ENCODE data around the gene ATP10B. TPM values are rescaled to one million over a fixed set of nuclear protein-coding genes. Genes with fewer than 3 reads are reported as not detected.
"Not testable (repeated sequence)": the region's sequence is repeated elsewhere in the genome, so short reads cannot be mapped to it uniquely, and the experiment has no call there.

The ATP10B gene
- total RNA-seq, 1 experiment from 2014 or later, result not detected

DNA sequence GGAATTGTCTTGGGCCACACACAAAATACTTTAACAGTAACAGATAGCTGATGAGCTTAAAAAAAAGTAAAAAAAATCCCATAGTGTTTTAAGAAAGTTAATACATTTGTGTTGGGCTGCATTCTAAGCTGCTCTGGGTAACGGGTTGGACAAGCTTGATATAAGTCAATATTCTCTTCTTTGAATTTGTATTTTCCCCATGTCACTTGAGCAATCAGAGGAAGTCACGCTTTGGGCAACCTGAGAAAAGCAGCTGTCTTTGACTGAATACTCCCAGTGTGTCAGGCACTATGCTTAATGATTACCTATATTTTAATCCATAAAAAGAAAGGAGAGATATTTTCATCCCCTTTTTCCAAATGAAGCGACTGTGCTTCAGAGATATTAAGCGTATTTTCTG lies 84.9 kb downstream of the ATP10B start:
- DNase-seq (ENCODE audit: low read depth), result no peak

DNA sequence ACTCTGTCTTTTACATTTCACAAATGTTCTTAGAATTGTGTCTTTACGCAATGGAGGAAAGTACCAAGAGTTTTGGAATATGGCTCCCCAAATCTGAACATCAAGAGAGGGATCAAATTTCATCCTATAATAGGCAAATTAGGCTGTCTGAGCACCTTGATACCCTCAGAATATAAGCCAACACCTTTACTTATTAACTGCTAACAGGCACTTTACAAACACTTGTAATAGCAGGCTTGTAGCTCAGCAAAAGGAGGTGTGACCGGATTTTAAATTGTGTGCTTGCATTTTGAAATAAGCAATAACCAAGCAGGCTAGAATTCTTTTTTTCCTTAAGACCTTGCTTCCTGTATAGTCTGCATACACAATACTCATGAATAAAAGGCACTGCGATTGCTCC lies 92.0 kb downstream of the ATP10B start:
- DNase-seq (ENCODE audit: low read depth), result no peak

DNA sequence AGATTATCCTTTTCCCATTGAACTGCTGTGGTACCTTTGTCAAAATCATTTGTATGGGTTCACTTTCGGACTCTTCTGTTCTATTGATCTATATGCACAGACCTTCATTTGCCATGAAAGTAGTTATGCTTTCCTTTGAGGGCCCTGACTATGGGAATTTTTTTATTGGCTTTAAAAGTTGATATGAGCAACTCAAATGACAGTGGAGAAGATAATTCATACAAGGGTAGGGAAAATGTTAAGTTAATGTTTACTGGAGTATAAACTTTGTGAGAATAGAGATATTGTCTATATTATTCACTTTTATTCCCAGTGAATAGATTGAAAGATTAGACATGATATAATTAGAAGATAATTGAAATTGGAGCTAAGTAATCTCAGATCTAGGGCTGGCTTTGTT lies 94.8 kb downstream of the ATP10B start:
- DNase-seq (ENCODE audit: low read depth), result no peak

DNA sequence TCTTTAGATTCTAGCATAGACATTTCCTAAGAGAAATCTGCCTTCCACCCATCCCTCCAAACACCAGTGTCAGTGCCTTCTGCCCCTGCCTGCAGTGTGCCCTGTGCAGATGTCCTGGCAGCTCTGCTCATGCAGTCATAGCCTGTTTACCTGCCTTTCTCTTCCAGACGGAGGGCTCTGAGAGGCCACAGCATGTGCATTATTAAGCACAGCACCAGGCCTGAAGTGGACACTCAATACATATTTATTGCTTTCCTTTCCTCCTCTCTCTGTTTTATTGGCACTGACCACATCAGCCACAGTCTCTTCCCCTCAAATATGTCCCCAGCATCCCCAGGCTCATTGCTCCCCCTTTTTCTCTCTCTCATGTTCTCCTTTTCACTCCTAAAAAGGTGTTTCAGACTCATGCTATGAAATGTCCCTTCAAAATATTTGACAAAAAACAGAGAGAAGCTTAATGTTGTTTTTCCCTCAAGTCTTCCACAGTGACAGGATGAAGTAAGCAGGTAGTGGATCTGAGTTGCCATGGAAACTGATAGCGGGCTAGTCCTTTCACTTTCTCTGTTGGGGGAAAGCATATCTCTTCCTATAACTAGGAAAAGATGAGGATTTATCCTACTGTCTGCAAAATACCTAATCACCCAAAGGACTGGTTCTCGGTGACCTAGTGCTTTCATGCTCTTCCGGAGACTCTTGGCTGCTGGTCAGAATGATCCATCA lies 100.9 kb downstream of the ATP10B start:
- no peak for DNase-seq (ENCODE audit: low read depth)

DNA sequence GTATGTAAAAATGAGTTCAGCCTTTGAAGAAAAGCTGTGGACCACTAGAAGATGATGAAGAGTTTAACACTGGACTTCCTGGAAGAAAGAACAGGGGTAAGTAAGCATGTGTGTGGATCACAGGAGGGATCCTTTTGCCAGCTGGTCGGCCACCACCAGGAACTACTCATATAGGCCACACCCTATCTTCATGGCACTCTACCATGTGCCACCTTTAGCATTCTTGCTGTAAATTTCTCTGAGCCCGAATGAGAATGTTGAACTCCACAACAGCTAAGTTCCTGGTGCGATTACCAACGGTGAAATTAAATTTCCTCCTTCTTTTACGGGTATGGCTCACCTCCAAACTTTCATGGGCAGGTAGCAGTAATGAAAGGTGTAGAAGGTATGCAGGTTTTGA lies 102.3 kb downstream of the ATP10B start:
- no peak for DNase-seq (ENCODE audit: low read depth)

DNA sequence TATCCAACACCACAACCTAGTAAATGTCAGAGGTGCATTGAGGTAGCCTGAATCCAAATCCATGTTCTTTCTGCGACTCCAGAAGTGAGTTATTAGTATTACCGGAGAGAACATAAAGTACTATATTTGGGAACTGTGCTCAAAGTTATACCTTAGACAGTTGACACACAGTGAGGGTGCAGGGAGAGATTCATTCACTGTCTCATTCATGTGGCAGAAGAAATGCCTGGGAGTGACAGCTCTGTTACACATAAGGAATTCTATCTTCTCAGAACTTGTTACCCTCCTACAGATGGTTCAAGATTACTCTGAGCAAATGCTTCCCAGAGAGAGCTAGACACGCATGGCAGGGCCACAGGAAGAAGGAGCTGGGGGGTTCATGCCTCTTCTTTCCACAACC lies 103.0 kb downstream of the ATP10B start:
- DNase-seq (ENCODE audit: low read depth), result no peak

DNA sequence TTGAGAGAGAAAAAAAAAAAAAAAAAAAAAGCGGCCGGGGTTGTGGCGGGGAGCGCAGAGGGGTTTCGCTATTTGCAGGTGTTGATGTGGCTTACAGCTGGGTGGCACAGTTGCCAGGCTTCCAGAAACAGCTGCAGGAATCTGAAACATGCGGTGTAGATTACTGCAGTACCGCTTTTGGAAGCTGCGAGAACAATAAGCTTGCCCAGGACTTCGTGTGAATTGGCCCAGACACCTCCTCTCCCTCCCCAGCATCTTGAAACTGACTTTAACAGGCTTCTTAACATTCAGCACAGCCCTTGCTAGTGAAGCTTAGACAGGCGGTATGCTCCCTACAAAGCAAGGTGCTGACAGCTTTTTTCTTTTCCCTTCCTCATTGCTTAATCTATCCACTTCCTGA lies 104.0 kb downstream of the ATP10B start:
- DNase-seq (ENCODE audit: low read depth), result no peak

DNA sequence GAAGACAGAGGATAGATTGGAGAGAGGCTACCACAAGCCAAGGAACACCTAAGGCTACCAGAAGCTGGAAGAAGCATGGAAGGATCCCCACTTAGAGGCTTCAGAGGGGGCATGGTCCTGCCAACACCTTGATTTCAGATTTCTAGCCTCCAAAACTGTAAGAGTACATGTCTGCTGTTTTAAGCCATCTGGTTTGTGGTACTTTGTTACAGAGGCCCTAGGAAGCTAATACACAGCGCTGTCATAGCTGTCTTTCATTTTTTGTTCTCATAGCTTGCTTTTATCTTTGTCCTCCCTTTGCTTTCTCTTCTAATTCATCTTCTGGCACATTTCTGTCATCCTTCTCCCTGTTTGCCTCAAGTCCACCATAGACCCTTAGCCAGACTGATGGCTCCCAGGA lies 104.5 kb downstream of the ATP10B start:
- no peak for DNase-seq (ENCODE audit: low read depth)

DNA sequence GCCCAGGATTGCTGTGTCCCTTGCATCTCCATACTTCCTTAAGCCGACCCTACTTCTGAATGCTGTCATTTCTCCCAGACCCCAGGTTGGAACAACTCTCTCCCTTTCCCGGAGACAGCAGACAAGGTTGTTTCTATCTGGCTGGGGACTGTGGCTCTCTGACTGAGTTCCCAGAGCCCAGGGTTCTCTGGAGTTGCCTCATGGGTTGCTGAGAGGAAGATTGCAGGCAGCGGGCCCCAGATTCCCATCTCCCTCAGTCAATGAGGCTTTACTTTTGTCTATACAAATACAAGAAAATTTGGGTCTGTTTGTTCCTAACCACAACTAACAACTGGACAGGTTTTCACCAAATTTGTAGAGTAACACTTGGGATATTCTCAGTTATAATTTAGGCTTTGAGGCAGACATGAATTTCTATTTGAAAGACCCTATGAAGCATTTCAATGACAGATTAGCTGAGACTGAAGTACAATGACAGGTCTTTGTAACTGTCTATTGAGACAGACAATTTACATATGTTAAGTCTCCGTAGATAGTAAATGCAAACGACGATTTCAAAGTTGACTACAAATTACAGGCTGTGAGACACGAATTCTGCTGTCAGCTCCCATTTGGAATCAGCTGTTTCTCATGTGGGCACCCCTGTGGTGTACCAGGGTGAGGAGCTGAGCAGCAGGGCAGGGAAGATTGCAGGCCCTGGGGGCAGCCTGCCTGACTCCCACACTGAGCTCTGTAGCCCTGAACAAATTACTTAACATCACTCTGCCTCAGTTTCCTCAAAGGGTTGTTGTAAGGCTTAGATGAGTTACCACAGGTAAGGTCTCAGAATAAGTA lies 107.5 kb downstream of the ATP10B start:
- DNase-seq (ENCODE audit: low read depth), result no peak

DNA sequence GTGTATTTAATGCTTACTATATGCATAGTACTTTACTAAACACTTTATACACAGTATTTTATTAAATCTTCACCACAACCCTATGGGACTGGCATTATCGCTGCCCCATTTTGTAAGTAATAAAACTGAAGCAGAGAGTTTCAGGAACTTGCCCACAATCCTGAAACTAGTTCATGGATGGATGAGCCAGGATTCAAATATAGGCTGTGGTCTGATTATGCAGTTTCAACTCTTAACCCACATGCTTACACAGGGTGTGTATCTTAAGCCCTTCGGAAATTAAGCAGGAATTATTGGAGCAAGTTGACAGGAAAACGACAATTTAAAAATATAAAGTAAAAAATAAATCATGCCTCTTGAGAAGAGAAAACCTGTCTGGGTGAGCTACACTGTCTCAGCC lies 109.0 kb downstream of the ATP10B start:
- DNase-seq (ENCODE audit: low read depth), result no peak

DNA sequence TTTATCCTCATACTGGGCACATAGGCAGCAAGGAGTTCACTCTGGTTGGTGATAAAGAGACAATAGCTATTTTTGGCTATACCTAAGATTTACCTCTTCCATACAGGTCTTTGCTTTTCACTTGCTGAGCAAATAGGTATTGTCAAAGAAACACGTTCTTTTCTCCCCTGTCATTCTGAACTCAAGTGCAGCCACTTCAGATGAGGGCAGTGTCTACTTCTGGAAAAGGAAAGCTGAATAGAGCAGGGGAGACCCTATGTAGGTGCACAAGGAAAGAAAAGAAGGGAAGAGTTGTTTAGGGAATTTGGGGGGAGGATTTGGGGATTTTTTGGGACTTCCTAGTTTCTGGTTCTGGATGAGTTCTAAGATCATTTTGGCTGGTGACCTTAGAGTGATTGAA lies 109.6 kb downstream of the ATP10B start:
- no peak for DNase-seq (ENCODE audit: low read depth)

DNA sequence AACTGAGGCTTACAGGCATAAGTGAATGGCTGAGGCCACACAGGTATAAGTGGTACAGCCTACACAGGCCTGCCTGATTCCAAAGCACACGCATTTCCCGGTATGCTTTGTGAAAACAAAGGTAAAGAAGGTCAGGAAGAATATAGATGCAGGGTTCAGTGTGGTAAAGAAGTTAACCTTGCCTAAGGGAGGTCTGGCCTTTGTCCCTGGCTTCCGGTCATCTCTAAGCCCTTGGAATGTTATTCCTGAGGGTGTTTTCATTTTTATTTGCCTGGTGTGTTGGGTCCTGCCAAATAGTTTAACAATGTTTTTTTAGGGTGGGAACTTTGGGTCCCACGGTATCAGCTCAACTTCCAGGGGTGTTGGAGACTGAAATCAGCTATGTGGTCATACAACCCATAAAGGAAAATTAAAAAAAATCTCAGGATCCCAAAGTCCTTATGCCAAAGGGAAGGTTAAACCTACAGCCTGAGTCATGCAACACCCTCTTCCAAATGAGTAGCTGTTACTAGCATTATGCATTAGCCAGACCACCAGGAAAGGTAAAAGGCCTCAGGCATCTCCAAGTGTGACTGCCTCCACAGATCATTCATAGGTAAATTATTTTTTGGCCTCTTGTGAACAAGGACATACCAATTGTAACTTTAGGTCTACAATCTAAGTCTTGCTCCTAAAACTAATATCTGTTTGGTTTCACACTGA lies 124.6 kb downstream of the ATP10B start:
- DNase-seq (ENCODE audit: low read depth), result no peak

DNA sequence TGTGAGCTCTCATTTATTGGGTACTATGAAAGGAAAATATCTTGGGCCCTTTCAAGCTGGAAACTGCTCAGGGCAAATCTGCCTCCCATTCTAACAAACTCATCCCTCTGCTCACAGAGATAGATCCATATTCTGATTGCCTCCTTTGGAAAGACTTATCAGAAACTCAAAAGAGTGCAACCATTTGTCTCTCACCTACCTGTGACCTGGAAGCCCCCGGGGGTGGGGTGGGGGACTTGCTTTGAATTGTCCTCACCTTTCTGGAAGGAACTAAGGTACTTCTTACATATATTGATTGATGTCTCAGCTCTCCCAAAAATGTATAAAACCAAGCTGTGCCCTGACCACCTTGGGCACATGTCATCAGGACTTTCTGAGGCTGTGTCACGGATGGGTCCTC lies 125.3 kb downstream of the ATP10B start:
- no peak for DNase-seq (ENCODE audit: low read depth)

DNA sequence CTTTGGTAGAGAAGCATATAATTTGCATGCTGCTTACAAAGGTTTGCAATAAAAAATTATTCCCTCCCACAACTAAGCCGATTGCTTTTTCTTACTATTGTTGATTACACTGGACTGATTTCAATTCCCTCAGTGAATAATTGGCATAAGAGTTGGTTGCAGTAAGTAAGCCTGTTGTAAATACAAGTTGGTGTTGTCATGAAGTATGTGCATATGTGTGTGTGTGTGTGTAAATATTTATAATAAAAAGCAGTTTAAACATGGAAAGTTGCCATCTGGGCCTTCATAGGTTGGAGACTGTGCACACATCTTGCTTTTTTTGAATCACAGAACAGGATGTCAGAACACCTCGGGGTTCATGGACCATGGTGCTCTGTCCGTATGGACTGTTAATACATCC lies 131.2 kb downstream of the ATP10B start:
- DNase-seq (ENCODE audit: low read depth), result no peak

DNA sequence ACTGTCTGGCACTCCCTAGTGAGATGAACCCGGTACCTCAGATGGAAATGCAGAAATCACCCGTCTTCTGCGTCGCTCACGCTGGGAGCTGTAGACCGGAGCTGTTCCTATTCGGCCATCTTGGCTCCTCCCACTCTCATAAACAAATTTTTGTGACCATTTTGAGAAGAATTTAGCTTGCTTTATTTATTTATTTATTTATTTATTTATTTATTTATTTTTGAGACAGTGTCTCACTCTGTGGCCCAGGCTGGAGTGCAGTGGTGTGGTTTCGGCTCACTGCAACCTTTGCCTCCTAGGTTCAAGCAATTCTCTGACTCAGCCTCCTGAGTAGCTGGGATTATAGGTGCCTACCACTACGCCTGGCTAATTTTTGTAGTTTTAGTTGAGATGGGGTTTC lies 136.5 kb downstream of the ATP10B start:
- not testable (repeated sequence) for DNase-seq (ENCODE audit: low read depth)

DNA sequence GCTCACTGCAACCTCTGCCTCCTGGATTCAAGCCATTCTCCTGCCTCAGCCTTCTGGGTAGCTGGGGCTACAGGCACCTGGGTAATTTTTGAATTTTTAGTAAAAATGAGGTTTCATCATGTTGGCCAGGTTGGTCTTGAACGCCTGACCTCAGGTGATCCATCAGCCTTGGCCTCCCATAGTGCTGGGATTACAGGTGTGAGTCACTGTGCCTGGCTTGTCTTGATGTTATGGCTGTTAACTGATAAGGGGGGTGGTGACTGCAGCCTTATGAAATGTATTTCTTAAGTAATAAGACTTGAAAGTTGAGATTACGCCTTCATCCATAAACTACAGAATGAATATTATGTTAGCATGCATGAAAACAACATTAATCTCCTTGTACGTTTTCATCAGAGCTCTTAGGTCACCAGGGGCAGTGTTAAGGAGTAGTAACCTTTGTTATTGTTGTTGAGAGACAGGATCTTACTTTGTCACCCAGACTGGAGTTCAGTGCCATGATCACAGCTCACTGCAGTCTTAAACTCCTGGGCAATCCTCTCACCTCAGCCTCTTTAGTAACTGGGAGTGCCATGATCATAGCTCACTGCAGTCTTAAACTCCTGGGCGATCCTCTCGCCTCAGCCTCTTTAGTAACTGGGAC lies 148.3 kb downstream of the ATP10B start:
- no peak for DNase-seq (ENCODE audit: low read depth)

DNA sequence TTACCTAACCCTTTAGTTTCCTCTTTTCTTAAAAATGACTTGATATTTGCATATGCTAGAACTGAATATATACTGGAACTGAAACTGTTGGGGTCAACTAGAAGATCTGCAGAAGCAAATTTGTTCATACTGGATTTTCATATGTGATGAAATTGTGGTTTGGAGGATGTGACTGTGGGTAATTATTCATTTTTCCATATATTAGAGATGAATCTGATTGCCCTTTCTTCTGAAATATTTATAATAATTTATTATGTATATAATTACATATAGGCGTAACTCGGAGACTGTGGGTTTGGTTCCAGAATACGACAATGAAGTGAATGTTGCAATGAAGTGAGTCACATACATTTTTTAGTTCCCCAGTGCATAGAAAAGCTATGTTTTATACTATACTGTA lies 149.1 kb downstream of the ATP10B start:
- DNase-seq (ENCODE audit: low read depth), result no peak

DNA sequence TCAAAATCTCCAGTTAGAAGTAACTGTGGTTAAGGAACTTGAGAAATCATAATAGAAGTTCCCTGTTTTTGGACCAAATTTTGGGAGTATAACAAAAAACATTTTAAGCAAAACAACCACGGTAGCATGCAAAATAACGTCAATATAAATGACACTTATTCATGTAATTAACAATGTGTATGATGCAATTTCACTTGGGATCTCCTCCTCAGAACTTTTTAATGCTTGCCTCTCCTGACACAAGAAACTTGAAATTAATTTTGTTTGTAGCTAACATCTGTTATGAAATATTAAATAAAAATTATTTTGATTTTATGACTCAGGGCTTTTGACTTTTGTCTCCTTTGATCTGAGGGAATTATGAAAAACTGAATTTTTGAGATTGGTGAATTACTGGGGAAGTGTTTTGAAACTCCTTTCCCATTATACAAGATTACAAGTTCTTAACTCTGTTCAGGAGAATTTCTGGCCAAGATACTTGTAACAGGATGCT lies 149.7 kb downstream of the ATP10B start:
- no peak for DNase-seq (ENCODE audit: low read depth)

DNA sequence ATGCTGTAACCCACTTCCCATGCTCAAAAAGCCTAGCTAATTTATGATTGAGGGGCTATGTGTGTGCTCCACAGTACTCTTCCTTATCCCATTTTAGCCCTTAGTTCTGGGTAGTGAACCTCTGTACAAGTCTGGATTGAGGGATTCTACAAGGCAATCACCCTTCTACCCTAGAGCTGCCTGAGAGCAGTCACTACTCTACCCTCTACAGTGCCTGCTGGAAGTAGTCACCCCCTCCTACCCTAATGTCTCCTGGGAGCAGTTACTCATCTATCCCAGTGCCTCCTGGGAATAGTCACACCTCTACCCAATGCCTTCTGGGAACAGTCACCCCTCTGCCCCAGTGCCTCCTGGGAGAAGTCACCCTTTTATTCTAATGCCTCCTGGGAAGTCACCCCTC lies 150.6 kb downstream of the ATP10B start:
- DNase-seq (ENCODE audit: low read depth), result peak; percentile 1

DNA sequence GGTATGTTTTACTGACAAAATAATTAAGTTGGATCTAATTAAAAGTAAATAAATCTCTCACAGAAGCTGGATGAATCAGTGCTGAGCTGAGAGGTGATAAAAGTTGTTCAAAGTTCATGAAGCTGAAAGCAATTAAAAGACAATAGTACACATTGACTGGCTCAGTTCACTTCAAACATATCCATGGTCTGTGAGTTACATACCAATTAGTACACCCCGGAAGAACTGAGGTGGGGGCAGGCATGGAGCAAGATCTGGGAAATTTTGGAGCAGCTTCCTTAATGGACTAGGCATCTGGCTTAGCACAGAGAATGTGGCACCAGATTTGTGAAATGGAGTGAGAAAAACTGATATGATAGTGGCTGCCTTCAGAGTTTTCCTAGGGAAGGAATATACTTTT lies 152.7 kb downstream of the ATP10B start:
- DNase-seq (ENCODE audit: low read depth), result no peak

DNA sequence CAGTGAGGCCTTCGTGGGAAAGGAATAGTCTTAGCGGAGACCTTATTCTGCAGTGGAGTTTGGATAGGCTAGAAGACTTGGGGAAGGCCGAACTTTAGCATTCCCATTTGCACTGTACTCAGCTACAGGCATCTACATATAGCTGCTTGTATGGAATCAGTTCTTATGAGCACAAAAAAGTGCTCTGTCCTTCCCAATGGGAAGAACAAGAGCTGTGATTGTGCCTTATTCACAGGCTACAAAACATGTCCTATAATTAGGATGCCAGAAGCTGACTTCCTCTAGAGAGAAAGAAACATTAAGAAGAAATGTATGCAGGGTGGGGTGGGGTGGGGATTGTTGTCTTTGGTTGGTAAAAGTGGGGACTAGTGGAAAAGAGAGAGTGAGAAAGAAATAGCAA lies 154.7 kb downstream of the ATP10B start:
- no peak for DNase-seq (ENCODE audit: low read depth)

DNA sequence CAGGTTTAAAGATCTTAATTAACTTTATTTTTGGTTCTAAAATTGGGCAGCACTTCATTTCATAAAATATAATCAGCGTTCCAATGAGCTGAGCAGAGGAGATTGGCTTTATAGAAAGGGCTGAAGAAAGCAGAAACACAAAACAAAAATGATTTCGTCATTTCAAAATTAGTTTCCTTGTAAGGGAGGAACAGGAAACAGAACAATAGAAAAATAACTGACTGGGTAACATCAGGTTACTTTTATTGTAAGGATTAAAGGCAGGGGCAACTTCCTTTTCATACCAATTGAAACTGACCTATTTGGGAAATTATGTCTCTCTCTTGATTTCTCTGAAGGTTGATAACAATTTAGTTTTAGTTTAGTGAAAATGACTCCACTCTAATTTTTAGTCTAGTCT lies 157.1 kb downstream of the ATP10B start:
- no peak for DNase-seq (ENCODE audit: low read depth)

All from HT1080 (cell line).